Renal pelvis (tissue), 4 donors: ENCODE data around the gene ELL. TPM values are rescaled to one million over a fixed set of nuclear protein-coding genes. Genes with fewer than 3 reads are reported as not detected.

Experiments used
- DNase-seq: peaks from one replicate; pipeline ENCODE4 v3.0.0-alpha.2; 2013
- polyA plus RNA-seq, 3 donors: library from polyadenylated mRNA; unstranded; fragments of 120-200 nt; gene quantifications; one replicate each; pipeline ENCODE4 v1.2.1, GENCODE V29; 2013; ENCODE audit not compliant: insufficient read length in 3 of 3

ELL gene
- polyA plus RNA-seq, 3 donors, result 9.9 to 12.2 (median 12.0) TPM

GRCh38 chr19:18425515-18426415, 96.1 kb downstream of the ELL start:
- no peak for DNase-seq

GRCh38 chr19:18424890-18425514, 96.9 kb downstream of the ELL start:
- DNase-seq, result no peak

- DNase-seq, result no peak
Observed at GRCh38 chr19:18424122-18424889, 97.6 kb downstream of the ELL start.

DNA sequence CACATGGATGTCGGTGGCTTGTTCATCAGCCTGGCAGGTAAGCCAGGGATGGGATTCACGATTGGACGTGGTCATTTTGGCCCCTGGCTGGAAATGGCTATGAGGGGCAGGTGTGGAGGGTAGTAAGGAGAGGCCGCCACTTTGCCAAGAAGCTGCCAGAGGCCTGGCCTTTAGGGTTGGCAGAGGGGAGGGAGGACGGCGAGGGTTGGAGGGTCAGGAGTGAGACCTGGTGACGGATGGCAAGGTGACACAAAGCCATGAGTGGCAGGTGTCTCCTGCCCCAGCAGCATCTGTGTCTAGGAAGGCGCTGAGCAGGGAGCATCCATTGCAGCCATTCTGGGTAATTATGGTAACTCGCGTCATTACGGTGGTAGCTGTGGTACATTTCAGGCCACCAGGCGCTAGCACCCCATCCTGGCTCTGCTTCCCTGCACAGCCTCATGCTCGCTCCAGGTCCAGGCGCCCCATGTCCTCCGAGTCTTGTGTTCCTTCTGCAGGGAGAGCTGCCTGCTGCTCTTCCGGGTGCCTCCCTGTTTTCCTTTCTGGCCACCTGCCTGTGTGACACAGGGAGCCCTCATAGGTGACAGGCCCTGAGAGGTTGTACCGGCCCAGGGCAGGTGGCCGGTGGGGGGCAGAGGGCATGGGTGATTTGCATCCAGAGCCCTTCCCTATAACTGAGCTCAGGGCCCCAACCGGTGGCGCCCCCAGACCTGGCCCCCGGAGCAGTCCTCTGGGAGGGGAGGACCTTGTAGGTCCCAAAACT, 98.4 kb downstream of the ELL start:
- DNase-seq, result no peak

DNA sequence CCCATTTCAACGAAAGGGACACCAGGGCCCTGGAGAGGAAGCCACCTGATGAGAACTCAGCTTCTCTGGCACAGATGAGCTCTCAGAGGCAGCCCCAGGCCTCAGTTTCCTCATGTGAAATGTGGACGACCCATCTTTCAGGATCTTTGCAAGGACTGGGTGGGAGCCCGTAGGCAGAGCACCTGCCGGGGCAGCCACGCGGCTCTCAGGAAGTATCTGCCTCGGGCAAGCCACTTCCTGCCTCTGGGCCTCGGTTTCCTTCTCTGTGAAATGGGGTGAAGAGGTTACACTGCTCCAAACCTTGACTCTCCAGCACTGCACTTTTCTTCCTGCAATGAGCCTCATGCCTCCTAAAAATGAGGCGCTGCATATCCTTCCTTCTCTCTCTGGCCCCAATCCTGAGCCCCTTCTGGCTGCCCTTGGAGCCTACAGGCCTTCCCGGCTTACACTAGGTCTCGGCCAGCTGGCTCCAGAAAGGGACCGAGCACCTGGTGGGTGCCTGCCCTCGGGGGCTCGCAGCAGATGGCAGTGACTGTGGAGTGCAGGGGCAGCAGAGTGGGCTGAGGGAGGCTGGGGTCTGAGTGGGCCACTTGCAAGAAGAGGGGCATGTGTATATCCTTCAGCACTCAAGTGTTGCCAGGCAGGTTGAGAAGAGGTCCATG, 99.2 kb downstream of the ELL start:
- no peak for DNase-seq

DNA sequence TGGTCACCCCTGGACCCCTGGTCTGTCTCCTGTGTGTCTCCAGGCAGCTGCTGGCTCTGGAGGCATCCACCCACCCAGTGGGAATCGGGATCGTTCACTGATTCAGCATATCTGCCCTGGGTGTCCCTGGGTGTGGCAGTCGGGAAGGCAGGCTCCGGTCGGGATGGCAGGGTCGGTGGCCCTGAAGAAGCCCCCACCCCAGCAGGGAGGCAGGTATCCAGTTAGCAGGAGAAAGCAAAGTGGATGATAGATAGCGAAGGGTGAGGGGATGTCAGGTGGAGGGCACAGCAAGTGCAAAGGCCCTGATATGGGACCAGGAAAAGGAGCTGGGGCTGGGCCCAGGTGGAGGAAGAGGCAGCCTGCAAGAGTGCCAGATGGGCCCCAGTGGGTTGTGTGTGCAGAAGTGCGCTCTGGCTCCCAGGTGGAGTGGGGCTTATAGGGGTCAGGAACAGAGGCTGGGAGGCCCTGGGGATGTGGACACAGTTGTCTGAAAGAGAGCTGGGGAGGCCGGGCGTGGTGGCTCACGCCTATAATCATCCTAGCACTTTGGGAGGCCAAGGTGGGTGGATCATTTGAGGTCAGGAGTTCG, 100.4 kb downstream of the ELL start:
- DNase-seq, result no peak

DNA sequence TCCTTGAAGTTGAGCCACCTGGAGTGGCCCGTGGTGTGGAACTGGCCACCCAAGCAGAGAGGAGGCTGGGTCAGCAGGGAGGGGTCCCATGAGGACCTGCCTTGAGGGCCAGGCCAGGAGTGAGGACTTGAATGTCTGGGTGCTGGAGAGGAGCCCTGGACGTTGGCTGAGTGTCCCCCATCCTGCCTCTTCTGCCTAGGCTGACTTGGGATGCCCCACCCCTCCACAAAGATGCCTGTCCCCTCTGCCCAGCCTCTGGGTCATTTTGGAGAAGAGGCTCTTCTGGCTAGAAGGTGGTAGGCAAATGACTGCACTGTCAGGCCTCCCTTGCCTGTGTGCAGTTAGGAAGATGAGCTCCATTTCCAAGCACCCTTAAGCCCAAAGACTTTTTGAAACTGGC, 100.9 kb downstream of the ELL start:
- no peak for DNase-seq

DNA sequence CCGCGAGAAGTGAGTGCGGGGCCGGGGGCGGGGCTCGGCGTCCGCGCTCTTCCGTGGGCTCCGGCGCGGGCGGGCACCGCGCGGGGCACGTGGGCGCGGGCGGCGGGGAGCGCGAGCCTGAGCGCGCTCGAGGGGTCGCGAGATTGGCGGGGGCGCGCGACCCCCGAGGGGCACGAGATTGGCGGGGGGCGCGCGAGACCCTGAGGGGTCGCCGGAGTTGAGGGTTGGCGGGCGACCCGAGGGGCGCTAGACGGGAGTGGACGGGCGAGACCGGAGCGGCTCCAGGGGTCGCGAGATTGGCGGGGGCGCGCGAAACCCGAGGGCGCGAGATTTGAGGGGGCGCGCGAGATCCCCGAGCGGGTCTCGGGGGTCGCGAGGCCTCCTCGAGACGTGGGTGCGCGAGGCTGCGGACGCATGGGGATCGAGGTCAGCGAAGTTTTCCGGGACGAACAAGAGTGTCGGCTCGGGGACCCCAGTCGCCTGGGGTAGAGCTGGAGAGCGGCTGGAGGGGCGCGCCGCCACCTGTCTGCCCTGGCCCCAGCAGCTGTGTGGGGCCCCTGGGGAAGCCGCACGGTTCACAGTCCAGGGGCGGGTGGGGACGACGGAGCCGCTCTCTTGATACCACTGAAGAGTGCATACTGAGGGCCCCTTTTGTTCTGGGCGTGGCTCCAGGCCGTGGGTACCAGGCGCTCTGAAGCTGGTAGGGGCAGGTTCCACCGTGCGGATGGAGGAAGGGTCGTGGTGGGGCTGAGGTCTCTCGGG, 102.0 kb downstream of the ELL start:
- DNase-seq, result no peak

DNA sequence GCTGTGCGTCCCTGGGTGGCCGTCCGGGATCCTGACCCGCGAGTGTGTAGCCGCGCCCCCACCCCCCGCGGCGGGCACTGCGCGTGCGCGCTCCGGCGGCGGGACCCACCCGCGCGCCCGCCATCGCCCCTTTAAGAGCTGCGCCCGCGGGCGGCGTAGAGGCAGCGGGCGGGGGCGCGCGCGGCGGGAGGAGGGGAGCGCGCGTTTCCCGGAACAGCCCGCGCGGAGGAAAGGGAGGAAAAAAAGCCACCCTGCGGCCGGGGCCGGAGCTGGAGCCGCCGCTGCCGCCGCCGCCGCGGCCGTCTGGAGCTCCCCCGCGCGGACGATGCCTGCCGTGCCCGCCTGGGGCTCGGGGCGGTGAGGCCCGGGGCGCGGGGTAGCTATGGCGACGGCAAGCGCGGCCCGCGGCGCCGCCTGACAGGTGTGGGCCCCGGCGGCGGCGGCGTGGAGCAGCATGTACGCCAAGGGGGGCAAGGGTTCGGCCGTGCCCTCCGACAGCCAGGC, 102.6 kb downstream of the ELL start, which contains the start of gene SSBP4:
Gene SSBP4 (plus strand): TSS at position 204 of the 504 bp plus-strand sequence. CDS start 251 bp downstream, at position 455.
- no peak for DNase-seq

DNA sequence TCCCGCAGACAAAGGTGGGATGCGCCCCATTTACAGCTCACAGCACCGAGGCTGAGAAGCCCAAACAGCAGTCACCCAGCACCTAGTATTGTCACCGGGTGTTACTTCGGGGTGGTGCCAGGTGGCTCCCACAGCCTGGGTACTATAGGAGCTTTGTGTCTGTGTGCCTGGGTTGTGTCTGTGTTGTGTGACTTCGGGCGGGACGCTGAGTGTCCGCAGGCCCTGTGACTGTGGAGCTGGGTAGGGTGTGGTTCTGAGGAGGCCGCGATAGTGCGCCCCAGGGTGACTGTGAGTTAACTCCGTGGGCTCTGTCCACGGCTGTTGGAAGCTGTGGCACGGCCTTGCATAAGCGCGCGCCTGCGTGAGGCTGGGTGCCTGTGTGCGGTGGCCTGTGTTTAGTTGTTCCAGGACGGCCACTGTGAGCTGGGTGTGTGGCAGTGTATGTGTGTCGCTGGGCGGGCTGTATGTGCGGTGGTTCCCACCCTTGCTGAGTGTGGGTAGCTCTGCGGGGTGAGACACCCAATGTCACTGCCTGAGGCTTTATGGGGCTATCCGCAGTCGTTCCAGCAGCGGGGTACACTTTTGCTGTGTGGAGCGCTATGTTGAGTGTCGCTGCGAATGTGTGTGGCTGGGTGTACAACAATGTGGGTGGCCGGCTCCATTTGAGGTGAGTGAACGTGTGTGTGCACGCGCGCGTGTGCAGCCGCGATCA, 103.2 kb downstream of the ELL start:
- DNase-seq, result no peak

- no peak for DNase-seq
Observed at GRCh38 chr19:18418029-18418482, 103.8 kb downstream of the ELL start.

GRCh38 chr19:18417250-18418028, 104.4 kb downstream of the ELL start:
- DNase-seq, result no peak

GRCh38 chr19:18416778-18417249, 105.1 kb downstream of the ELL start:
- peak; percentile 94 for DNase-seq

- DNase-seq, result peak; percentile 88
Observed at GRCh38 chr19:18415178-18415867, 106.5 kb downstream of the ELL start.

GRCh38 chr19:18414504-18415177, 107.2 kb downstream of the ELL start:
- DNase-seq, result no peak

DNA sequence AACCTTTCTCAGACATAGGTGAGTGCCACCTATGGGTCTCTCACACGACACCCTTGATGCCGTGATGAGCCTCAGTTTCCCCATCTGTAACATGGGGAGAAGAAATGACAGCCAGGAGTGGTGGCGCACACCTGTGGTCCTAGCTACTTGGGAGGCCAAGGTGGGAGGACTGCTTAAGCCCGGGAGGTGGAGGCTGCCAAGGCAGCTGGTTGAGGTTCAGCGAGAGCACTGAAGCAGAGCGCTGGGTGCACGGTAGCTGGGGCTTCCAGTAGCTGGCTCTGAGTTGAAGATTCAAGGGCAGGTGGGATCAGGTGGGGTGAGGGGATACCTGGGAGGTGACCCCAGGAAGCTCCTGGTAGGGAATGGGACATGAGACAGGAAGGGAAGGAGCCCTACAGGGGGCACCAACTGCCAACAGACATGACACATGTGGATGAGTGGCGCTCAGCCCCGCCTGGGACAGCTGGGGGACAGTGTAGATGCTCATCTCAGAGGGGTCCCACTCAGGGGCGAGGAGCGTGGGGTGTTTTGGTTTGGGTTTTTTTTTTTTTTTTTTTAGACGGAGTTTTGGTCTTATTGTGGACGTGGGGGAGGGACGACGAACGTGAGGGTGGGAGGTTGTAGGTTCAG, 109.1 kb downstream of the ELL start:
- no peak for DNase-seq
